Stimulated activated CD8-positive, alpha-beta memory T cell treated with anti-CD3 and anti-CD28 coated beads, Interleukin-7, amount 100 ng/mL, for 1 hour (primary cell): ENCODE data around the gene SQSTM1.
"Not testable (repeated sequence)": the region's sequence is repeated elsewhere in the genome, so short reads cannot be mapped to it uniquely, and the experiment has no call there.

Experiments used
- DNase-seq, 2 donors: peaks; one replicate each; pipeline ENCODE4 v3.0.0-alpha.2; 2020; ENCODE audit warnings: low read depth in 2 of 2

Gene SQSTM1

DNA sequence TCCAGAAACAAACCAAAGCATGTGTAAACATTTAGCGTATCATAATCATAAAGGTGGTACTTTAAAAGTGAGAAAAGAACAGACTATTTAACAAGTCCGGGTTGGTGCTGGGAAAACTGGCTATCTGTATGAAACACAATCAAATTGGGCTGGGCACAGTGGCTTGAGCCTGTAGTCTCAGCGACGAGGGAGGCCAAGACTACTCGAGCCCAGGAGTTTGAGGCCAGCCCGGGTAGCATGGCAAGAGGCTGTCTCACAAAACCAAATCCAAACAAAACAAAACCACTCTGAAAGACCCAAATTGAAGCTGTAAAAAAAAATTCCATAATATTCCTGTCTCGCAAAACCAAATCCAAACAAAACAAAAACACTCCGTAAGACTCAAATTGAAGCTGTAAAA lies 33.7 kb downstream of the SQSTM1 start:
- DNase-seq: no peak

DNA sequence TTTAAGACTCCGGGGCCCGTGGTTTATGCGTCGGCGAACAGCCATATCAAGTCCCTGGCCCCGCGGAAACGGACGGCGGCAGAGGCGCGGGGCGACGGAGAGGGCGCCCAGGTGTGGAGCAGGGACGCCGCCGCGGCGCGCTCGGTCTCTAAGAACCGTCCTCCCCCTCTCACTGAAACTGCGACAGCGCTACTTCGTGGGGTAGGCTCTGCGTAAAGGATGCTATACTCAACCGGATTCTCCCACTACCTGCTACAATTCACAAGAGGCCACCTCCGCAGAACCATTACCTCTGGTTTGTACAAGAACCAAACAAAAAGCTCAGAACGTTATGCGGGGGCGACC lies 37.5 kb downstream of the SQSTM1 start:
- DNase-seq: peak; percentile 5 to 19

DNA sequence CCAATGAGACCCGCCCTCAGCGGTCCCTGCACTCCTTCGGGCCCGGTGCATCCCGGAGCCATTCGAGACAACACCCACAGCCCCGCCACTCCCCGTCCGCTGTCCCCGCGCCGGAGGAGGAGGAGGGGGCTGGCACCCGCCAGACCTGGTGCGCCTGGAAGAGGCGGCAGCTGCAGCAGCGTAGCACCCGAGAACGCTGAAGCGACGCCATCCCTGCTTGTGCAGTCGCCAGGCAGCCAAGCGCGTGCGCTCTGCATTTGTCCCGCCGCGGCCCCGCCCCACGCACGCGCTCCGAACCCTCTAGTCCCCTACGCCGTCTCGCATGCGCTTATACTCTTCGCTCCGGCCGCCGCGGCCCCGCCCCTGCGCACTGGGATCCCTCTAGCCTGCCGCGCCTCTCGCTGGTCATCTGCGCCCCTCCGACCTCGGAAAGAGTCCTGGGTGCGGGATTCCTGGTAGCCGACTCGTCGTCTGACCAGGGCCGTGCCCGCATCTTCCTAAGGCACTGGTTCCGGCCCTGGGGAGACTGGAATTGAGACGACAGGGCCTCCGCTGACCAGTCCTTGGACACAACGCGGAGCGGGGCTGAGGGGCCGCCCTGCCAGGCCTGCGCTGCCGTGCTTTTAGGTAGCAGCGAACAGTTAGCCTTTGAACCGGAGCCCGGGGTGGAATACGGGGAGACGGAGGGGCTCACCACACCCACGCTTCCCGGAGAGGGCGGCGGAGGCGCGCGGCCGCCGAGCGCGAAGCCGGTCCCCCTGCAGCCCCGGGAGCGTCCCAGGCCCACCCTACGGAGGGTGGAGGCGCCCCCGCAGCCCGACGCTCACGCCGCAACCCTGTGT lies 38.1 kb downstream of the SQSTM1 start, which contains the start of gene MRNIP:
Gene MRNIP (minus strand): TSS at position 232 of the 842 bp plus-strand sequence. CDS start 21 bp downstream, at position 211.
- DNase-seq: peak; percentile 75 to 81

DNA sequence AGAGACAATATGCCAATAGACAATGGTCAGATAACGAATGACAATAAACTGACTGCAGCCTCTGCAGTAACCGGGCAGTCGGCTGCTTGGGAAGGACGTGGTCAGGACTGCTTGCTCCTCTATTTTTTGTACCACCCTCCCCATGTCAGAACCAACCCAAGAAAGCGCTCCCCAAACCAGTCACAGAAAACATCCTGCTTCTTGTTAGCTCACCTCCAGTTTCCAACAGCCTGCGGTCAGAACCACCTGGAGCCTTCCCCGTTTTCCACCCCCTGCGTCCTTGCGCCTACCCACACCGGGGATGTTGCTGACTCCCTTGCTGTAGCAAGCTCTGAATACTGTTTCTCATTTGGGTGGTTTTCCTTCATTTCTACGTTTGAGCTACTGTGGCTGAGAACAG lies 39.6 kb downstream of the SQSTM1 start:
- no peak for DNase-seq

DNA sequence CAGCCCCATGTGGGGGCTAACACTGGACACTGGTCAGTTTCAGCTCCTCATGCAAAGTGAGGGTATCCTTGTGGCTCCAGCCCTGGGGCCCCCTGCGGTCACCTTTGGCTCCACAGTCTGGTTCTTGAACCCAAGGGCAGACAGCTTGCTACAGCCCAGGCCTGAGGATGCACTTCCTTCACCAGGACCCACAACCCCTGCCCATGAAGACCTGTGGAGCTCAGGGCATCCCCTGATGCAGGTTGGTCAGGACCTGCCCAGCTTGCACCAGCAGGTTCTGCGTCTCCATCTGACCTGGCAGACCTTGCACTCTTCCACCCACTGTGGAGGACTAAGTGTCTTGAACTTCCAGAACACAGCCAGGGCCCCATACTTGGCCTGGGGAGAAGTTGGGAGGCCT lies 41.6 kb downstream of the SQSTM1 start:
- DNase-seq: no peak

DNA sequence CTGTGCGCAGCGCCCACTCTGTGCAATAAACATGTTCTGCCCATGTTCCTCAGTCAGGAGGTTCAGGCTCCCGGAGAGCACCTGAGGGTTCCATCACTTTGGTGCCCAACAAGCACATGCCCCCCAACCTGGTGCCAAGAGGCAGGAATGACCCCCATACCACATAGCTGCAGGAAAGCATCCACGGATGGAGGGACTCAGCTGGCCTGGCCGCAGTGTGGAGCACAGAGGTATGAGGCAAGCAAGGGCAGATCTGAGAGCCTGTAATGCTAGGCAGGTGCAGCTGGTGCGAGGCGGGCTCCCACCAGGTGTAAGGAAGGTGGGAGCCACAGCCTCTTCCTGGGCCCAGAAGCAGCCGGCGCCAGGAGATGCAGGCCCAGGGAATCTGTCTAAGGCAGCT lies 42.2 kb downstream of the SQSTM1 start:
- DNase-seq: no peak

DNA sequence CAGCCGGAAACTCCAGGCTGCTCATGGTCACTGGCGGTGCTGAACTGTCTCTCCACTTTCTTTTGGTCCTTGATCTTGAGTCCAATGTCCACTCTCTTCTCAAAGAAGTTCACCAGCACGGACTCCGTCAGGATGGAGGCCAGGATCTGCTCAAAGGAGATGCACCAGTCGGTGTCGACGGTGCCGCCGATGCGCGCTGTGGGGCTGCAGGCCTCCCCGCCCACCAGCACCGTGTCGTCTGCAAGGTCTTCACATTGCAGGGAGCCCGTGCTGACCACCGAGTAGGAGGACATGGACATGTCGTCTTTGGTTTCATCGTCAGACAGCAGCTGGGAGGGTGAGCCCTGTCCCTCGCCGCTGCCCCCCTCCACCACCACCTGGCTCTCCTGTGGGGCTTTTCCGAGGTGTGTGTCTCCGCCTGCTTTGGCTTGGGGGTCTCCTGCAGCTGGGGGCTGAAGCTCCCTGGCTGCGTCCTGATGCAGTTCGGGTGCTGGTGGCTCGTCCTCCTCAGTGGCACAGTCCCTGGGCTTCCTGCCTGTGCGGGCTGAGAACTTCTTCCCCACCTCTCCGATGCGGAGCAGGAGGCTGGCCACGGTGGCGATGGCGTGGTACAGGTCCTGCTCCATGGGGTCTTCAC lies 42.9 kb downstream of the SQSTM1 start:
- DNase-seq: no peak

DNA sequence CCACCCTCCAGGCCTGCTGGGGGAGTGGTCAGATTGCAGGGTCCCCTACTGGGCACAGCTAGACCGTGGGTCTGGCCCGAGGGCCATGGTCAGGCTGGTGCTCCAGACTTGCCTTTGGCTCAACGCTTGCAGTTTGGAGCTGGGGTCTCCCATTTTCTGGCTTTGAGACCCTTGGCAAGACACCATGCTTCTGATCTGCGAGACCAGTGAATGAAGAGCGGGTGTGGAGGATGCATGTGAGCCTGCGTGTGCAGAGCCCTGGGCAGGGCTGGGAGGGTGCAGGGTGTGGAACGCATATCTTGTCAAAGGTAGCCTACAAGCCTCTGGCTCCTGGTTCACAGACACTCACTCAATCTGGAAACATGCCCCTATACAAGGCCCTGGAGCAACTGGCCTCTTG lies 44.0 kb downstream of the SQSTM1 start:
- DNase-seq: no peak

DNA sequence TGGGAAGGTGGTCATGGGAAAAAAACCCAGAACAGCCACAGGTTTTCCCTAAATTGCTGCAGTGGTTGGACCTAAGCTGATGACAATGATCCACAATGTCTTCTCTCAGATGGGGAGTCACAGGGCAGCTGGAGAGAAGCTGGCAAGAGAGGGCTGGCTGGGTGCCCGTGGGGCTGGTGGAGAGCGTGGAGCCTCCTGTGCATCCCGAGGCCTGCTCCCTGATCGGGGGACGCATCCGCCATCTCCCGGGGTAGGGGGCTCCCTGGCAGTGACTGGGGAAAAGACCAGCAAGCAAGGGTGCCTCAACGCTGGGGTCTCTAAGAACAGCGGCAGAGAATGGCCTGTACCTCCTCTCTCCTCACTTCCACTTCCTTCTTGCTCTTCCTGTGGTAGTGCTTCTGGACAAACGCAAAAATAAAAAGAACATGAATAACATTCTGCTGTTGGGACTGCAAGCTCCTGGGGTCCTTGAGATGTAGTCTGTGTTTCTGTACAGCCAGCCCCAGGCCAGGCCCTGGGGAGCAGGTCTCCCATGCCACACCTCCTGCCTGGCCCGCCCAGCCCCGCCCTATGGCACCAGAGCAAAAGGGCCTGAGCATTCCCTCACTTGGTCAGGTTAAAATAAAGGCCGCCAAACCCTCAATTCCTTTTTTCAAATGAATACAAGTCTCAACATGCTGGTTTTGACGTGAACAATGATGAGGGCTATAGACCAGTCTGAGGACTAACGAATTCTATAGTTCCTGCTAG lies 45.0 kb downstream of the SQSTM1 start:
- DNase-seq: no peak

DNA sequence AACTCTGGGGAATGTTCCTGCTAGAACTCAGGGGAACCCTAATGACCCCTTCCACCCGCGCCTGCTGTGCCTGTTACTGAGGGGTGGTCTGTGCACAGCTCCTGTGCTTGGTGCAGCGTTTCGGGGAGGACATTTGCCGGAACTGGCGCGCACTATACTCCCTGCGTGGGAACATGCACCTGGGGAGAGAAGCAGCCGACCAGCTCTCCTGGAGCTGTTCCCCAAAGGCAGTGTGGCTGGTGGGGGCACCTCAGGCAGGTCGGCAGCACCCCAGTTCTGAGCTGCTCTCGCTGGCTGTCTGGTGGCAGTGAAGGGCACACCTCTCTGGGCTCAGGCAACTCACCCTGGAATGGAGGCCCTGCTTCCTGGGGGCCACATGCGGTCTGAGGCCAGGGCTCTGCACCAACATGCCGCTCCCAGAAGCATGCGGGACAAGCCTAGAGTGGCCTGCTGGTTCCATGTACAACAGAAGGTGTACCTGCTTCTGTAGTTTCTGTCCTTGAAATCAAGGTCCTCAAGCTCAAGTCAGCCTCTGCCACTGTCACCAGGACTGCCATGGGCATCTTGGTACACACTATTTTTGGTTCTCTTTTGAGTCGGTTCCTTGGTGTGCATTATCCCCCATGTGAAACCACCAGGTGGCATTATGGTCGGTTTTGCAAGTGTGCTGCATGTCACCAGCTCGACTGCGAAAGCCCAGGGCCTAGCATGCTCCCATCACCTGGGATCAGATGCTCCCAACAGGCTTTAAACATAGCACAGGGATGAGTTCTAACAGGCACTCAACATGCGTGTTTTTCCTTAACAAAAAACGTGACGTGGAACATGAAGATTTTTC lies 45.8 kb downstream of the SQSTM1 start:
- no peak for DNase-seq

DNA sequence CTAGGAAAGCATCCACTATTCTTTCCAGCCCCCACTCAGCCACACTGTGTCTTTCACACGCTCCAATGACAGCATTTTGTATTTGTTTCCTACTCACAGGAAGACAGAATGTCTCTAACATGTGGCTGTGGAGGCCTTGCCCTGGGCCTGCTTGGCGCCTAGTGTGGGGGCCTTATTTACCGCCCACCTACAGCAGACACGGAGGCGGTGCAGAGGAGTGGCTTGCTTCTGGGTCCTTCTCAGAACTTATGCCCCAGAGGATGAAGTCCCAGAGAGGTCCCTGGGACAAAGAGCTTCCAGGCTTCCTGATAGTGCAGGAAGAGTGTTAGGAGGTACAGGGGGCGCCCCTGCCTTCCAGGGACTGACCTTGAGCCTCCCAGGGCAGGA lies 46.4 kb downstream of the SQSTM1 start:
- DNase-seq: no peak

DNA sequence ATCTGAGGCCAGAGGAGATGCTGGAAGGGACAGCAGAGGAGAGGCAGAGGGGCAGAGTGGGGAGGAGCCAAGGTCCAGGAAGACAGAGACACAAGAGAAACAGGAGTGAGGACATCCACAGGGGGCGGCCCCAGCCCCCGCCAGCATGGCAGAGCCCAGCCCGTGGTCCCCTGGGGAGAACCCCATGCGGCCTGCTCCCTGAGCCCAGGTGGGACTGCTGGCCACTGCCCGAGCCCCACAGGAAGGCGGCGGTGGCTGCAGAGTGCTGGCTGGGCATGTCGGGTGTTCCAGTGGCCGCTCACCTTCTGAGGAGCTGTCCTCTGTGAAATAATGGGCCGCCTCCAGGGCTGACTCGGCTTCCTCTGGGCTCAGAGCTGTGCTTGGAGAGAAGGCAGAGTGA lies 46.8 kb downstream of the SQSTM1 start:
- DNase-seq: no peak

DNA sequence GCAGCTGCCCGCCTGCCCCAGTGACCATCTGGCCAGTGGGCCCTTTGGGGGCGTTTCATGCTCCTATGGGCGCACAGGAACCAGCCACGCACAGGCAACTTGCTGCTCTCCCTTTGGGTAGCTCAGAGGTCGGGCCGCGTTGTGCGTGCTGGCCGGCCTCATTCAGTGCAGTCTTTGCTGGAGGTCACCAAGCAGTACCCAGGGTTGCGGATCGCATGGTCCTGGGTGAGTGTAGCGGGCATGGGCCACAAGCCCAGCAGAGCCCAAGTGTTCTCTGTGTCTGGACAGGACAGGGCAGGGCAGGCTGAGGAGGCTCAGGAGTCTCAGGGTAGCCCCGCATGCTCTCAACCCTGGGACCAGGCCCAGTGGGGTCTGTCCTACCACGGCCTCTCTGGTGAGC lies 47.8 kb downstream of the SQSTM1 start:
- DNase-seq: no peak

DNA sequence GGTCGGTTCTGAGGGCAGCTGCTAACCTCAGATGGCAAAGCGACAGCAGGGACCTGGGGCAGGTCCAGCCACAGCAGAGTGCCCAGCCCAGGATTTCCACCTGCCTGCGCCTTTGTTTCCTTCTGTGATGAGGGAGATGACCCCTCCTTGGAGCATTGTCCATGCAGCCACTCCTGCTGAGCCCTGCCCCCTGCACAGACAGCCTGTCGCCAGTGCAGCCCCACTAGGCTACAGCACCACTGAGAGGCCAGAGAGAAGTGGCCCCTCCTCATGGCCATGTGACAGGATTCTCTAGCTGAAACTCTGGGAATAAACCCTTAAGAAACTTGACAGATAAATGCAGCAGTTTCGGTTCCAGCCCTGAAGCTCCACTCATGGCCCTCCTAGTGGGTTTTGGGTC lies 48.4 kb downstream of the SQSTM1 start:
- no peak for DNase-seq

DNA sequence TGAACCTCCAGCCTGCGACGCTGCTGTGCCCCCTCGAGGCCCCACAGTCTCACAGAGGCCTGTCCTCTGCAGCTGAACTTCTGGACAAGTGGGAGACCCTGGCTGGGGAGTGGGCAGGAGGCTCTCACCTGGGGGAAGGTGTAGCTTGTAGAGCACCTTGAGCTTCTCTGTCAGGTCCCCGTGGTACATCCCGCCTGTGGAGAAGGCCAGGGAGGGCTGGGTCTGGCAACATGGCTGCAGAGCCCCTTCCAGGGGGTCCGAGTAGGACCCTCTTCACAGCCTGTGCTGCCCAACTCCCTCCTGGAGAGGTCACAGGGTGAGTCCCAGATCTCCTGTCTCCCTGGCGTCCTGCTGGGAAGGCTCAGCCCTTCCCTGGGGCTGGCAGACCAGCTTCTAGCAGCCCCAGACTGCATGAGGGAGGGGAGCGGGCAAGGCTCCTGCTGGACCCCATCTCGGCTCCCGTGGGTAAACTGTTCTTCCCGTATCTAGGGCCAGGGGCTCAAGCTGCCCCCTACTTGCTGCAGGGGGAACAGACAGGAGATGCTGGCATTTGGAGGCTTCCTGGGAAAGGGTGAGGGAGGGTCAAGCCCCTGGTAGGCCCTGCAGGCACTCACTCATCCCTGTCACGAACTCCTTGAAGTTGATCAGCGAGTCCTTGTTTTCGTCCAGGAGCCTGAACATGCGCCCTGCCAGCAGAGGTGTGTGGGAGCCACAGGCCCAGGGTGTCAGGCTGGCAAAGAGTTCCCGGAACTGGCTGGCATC lies 49.1 kb downstream of the SQSTM1 start:
- no peak for DNase-seq

DNA sequence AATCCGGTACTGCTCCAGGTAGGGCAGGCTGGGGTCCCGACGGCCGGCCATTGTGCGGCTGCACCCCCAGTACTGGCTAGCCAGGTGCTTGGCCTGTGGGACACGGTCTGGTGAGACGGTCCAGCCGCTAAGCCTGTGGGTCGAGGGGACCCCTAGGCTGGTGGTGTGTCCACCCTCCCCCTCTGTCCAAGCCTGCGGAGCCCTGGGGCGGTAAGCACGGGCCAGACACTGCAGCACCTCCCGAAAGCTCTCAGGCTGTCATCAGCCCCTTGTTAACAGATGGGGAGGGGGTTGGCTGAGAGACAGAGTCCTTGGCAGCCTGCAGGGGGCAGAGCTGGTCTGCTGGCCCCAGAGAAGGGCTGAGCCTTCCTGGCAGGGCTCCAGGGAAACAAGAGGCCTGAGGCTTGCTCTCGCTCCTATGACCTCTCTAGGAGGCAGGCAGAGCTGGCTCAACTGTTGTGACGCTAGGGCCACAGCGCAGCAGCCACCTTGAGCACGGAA lies 49.7 kb downstream of the SQSTM1 start:
- no peak for DNase-seq

DNA sequence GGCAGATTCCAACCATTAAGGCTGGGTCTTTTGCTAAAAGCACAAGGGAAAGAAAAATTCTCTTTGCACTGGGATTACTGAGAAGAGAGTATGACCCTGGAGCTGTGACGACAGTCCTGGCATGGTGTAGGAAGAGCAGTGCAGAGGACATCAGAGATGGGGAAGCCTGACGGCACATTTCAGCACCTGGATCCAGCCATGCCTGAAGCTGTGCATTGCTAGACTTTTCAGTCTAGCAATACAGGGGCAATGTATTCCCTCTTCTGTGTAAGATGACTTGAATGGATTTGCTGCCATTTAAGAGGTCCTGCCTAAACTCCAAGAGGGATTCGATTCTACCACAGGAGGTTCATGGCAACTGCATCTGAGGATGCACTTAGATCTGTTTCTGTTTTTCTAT lies 50.2 kb downstream of the SQSTM1 start:
- DNase-seq: no peak

DNA sequence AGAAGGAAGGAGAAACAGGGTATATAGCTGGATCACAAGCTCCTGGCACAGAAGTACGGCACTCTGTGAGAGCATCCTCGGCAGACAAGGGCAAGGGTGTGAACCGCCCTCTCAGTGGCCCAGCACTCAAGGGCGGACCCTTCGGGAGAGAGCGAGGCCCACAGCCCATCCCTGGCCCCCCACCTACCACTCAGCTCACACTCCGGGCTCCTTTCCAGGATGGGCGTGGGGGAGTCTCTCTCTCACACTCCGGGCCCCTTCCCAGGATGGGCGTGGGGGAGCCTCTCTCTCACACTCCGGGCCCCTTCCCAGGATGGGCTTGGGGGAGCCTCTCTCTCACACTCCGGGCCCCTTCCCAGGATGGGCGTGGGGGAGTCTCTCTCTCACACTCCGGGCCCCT lies 50.8 kb downstream of the SQSTM1 start:
- DNase-seq: not testable (repeated sequence)

DNA sequence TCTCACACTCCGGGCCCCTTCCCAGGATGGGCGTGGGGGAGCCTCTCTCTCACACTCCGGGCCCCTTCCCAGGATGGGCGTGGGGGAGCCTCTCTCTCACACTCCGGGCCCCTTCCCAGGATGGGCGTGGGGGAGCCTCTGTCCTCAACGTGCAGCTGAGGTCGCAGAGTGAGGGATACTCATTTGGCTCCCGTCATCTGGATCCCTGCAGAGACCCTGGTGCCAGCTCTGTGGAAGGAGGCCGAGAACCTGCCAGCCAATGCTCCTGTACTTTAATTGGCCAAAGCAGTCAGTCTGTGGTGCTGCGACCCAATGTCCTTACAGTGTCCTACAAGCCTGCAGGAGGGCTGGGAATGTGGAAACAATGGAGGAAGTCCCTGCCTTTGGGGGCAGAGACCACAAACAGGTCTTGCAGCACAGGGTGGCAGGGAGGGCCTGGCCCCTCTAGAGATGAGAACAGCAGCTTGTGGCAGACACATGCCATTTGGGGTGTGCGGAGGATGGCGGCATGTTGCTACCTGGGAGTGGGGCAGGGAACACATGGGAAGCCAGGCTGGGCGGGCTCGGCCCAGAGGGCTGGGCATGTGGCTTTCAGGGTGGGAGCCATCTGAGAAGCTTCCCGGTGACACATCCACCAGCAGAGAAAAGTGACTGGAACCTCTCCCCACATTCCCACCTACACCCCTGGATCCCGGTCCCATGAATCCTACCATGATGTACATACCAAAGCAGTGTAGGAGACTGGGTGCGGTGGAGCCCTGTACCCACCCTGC lies 51.5 kb downstream of the SQSTM1 start:
- no peak for DNase-seq
